AG04449 (cell line): Measurements from ENCODE around the gene RSAD1.

Experiments used
- CTCF ChIA-PET: fragments of 350-600 bp; formaldehyde crosslinking; extraction: SDS; loops from one replicate; lab custom pipeline; 2021; ENCODE audit warnings: antibody characterized with exemption; lab: Yijun Ruan, JAX
- POLR2A ChIA-PET: fragments of 400-600, 350-600 bp; formaldehyde crosslinking; extraction: SDS; loops from one replicate; lab custom pipeline; 2020; ENCODE audit warnings: antibody characterized with exemption, inconsistent platforms; lab: Yijun Ruan, JAX
- DNase-seq: peaks from one replicate; pipeline ENCODE4 v3.0.0-alpha.2; 2010; ENCODE audit warnings: low read depth, low spot score
- H3K4me3 ChIP-seq: 2 replicates; pipeline ENCODE4 v1.5.1; 2011; ENCODE audit warnings: low read depth, mild to moderate bottlenecking, control low read depth, low read length
- TF ChIP-seq, protein P1 (sequence below): IDR thresholded peaks from one replicate; pipeline ENCODE4 v1.5.1; 2011; ENCODE audit warnings: mild to moderate bottlenecking, moderate library complexity, low read length, control low read depth, inconsistent platforms; ENCODE audit not compliant: insufficient read depth; ENCODE audit errors: missing control alignments

RSAD1 gene

DNA sequence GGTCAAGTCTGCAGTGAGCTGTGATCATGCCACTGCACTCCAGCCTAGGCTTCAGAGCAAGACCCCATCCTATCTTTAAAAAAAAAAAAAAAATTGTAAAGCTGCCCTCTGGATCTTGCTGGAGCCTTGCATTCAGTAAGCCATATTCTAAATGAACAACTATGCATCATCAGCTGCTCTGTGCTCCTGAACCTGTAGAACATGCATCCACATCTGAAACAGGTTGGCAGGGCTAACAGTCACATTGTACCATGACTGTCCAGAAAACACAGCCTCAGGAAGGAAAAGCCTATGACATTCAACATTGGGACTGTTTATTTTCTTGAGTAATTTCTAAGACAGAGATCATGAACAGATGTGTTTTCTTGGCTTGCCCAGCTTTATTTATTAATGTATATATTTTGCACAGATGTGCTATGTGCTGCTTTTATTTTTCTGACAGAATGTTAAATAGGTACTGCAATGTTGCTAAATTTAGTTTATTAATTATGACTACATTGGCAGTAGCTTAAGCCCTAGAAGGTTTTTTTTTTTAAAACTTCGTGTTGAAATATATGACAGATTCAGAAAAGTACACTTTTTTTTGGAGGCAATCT, 32.8 kb upstream of the RSAD1 start:
- TF ChIP-seq, protein P1, sequence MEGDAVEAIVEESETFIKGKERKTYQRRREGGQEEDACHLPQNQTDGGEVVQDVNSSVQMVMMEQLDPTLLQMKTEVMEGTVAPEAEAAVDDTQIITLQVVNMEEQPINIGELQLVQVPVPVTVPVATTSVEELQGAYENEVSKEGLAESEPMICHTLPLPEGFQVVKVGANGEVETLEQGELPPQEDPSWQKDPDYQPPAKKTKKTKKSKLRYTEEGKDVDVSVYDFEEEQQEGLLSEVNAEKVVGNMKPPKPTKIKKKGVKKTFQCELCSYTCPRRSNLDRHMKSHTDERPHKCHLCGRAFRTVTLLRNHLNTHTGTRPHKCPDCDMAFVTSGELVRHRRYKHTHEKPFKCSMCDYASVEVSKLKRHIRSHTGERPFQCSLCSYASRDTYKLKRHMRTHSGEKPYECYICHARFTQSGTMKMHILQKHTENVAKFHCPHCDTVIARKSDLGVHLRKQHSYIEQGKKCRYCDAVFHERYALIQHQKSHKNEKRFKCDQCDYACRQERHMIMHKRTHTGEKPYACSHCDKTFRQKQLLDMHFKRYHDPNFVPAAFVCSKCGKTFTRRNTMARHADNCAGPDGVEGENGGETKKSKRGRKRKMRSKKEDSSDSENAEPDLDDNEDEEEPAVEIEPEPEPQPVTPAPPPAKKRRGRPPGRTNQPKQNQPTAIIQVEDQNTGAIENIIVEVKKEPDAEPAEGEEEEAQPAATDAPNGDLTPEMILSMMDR: no peak
- POLR2A ChIA-PET: interaction anchor here (0.6 kb wide), 1 partner anchor 10 kb away, joined by 3 read pairs; no protein-coding TSS in a partner anchor
- H3K4me3 ChIP-seq: no peak overlapping the region
- no peak for DNase-seq
- CTCF ChIA-PET: interaction anchor here (0.6 kb wide), 1 partner anchor 38 kb away, joined by 3 read pairs; no protein-coding TSS in a partner anchor

DNA sequence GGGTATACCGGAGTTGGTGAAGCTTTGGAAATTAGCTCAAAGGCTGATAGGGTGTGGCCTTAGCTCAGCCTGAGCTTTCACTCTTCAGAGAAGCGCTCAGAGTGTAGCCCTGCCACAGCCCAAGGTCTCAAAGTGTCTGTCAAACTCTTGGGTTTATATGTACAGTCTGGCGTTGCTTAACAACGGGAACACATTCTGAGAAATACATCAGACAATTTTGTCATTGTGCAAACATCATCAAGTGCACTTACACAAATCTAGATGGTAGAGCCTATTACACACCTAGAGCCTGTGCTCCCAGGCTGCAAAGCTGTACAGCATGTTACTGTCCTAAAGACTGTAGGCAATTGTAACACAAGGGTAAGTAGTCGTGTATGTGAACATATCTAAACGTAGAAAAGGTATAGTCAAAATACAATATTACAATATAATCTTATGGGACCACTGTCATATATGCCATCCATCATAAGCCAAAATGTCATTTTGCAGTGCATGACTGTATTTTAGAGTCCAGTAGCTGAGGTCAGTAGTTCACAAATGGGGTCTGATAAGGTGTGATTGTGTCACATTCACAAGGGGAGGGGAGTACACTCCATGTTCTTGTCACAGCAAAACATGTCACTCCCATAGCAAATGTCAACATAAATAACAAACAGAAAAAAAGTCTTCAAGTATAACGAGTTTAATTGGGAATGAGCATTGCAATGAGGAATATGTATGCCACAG, 30.6 kb upstream of the RSAD1 start:
- ChIA-PET CTCF (interaction anchor here (1.2 kb wide), 1 partner anchor 25 kb away, joined by 4 read pairs; no protein-coding TSS in a partner anchor), POLR2A (no interaction called here)
- TF ChIP-seq, protein P1: no peak
- no peak overlapping the region for H3K4me3 ChIP-seq
- DNase-seq: no peak

DNA sequence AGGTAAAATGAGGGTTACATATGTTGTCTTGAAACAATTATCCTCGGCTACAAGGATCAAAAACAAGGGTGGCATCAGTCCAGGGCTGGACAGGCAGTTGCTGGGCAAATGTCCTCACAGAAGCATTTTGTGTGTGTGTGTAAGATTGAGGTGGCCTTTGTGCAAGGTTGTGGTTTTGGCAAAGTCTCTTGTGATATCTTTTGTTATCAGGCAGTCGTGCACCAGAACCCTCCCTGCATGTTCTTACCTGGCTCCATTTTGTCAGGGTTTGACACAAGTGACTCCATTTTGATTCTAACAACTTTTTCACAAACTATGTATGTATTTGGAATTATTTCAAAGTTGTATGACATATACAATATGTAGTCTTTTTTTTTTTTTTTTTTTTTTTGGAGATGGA, 30.0 kb upstream of the RSAD1 start:
- ChIA-PET POLR2A (no interaction called here), CTCF (no interaction called here)
- TF ChIP-seq, protein P1: no peak
- H3K4me3 ChIP-seq: no peak overlapping the region
- DNase-seq: no peak

DNA sequence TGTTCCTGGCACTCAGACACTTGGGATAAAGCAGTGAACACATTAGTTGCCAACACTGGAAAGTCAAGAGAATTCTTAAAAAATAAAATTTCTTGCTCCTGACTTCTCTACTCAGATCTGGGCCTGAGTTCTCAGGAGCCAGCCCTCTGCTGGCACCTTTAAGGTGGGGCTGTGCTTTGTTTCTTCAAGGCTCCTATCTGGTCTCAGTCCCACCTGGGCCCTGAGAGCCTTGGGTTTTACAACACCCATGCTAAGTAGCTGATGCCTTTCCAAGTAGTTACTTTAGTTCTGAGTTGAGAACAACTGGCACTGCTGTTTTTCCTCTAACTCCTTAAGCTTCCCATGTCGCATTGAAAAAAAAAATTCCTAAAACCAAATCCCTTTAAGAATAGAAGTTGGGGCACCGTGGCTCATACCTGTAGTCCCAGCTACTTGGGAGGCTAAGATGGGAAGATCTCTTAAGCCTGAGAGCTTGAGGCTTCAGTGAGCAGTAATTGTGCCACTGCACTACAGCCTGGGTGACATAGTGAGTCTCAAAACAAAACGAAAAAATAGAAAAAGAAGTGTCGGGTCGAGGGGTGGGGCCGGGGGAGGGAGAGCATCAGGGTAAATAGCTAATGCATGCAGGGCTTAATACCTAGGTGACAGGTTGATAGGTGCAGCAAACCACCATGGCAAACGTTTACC, 26.6 kb upstream of the RSAD1 start:
- POLR2A ChIA-PET: interaction anchor here (0.7 kb wide), 1 partner anchor 24 kb away, joined by 3 read pairs; no protein-coding TSS in a partner anchor
- CTCF ChIA-PET: interaction anchor here (1.5 to 1.8 kb wide), 2 partner anchors 27 to 54 kb away, joined by 3 to 6 read pairs; partner anchors contain the start of gene RSAD1
- no peak for DNase-seq
- no peak overlapping the region for H3K4me3 ChIP-seq
- TF ChIP-seq, protein P1: no peak

DNA sequence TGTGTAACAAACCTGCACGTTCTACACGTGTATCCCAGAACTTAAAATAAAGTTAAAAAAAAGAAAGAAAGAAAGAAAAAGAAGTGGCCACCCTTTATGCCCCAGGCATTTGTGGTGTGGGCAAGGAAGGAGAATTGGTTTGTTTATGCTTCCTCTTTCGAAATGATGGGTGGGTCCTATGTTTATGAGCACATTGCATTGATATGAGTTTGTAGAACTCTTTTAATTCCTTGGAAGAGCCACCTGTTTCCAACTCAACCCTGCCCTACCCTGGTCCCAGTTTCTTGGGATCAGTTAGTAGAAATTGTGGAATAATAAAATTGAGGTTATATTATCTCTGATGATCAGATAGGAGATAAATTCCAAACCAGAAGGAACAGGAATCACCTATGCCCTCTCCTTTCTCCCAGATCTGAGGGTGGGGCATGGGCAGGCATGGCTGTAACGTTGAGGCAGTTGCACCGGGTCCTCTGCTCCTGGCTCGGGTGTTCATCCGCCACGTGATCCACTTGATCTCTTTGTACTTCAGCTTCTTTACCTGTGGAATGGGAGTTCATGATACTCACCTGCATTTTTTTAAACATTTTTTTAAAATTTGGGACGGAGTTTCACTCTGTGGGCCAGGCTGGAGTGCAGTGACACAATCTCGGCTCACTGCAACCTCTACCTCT, 25.9 kb upstream of the RSAD1 start:
- TF ChIP-seq, protein P1: no peak
- ChIA-PET POLR2A (no interaction called here), CTCF (interaction anchor here (1.3 to 1.6 kb wide), 2 partner anchors 26 to 55 kb away, joined by 4 to 7 read pairs; partner anchors contain the start of gene LRRC59)
- no peak for DNase-seq
- H3K4me3 ChIP-seq: no peak overlapping the region
